Esophagus (tissue), 2 donors: Measurements from ENCODE around the gene CLC. TPM values are rescaled to one million over a fixed set of nuclear protein-coding genes. Genes with fewer than 3 reads are reported as not detected.
"Not testable (repeated sequence)": the region's sequence is repeated elsewhere in the genome, so short reads cannot be mapped to it uniquely, and the experiment has no call there.

Experiments used
- H3K27ac ChIP-seq, 2 donors: one replicate each; pipeline ENCODE4 v1.5.1; 2013; ENCODE audit warnings: low read depth in 2 of 2, mild to moderate bottlenecking in 2 of 2, inconsistent platforms in 1 of 2, low read length in 1 of 2, moderate library complexity in 1 of 2
- H3K27me3 ChIP-seq, 2 donors: one replicate each; pipeline ENCODE4 v1.6.1; 2013; ENCODE audit warnings: low read length in 2 of 2, control low read depth in 1 of 2, mild to moderate bottlenecking in 1 of 2; ENCODE audit not compliant: insufficient read depth in 2 of 2, control insufficient read depth in 1 of 2
- H3K36me3 ChIP-seq, 2 donors: one replicate each; pipeline ENCODE4 v1.6.1; 2013; ENCODE audit warnings: low read length in 1 of 2; ENCODE audit not compliant: control insufficient read depth in 2 of 2, insufficient read depth in 2 of 2
- H3K4me1 ChIP-seq, 2 donors: one replicate each; pipeline ENCODE4 v1.6.1; 2013; ENCODE audit warnings: low read length in 1 of 2; ENCODE audit not compliant: control insufficient read depth in 2 of 2, insufficient read depth in 2 of 2
- H3K4me3 ChIP-seq, 2 donors: one replicate each; pipeline ENCODE4 v1.5.1; 2013; ENCODE audit warnings: low read length in 2 of 2, mild to moderate bottlenecking in 2 of 2, low read depth in 1 of 2, moderate library complexity in 1 of 2
- H3K9me3 ChIP-seq, 2 donors: one replicate each; pipeline ENCODE4 v1.6.1; 2013; ENCODE audit warnings: mild to moderate bottlenecking in 2 of 2, low read depth in 1 of 2, low read length in 1 of 2, moderate library complexity in 1 of 2; ENCODE audit not compliant: control insufficient read depth in 2 of 2, insufficient read depth in 1 of 2
- WGBS, 2 donors: extraction: QIAGEN DNeasy Blood & Tissue Kit; methylation state at CpG; one replicate each; pipeline ENCODE4 v1.1.7; 2013; 5-methylcytosine and 5-hydroxymethylcytosine counted together
- polyA plus RNA-seq, 2 donors: library from polyadenylated mRNA; stranded (reverse); fragments of 200-250 nt; gene quantifications; one replicate each; pipeline ENCODE4 v1.2.3, GENCODE V29; 2013
- donor health status: healthy with polysubstance abuse.
- donor health status: Bipolar disorder and iron deficiency.

CLC gene
- polyA plus RNA-seq, 2 donors, result not detected

- Histone ChIP-seq H3K36me3 (no peaks in the 10 kb centered on the region), H3K4me1 (no peaks in the 10 kb centered on the region), H3K4me3 (no peak overlapping the region), H3K27me3 (no peaks in the 10 kb centered on the region), H3K9me3 (no peaks in the 10 kb centered on the region), H3K27ac (no peak overlapping the region)
- 34 to 60% methylated on average over 3 of the region's 3 CpGs for WGBS, 2 donors
Observed at GRCh38 chr19:39735688-39736087, 2.1 kb downstream of the CLC start.

DNA sequence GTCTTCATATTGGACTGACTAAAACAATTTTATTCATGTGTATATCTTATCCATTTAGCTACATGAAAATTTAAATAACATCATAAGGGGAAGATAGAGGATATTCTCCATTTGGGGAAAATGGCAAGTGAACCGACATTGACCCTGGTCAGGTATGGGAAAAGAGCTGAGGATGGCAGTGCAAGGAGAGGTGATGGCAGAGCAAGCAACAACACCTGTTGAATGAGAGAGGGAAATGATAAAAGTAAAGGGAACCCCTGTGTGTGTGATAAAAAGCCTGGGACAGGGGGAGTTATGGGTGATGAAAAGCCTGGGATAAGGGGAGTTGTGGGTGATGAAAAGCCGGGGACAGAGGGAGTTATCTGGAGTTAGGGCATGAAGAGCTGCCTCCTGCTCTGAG, 4.0 kb downstream of the CLC start:
- H3K27ac ChIP-seq, result no peak overlapping the region
- H3K27me3 ChIP-seq, result no peaks in the 10 kb centered on the region
- WGBS, 2 donors, result 82% methylated on average over 2 of the region's 2 CpGs
- H3K36me3 ChIP-seq, result no peaks in the 10 kb centered on the region
- no peak overlapping the region for H3K4me3 ChIP-seq
- H3K9me3 ChIP-seq, result no peaks in the 10 kb centered on the region
- H3K4me1 ChIP-seq, result no peaks in the 10 kb centered on the region

DNA sequence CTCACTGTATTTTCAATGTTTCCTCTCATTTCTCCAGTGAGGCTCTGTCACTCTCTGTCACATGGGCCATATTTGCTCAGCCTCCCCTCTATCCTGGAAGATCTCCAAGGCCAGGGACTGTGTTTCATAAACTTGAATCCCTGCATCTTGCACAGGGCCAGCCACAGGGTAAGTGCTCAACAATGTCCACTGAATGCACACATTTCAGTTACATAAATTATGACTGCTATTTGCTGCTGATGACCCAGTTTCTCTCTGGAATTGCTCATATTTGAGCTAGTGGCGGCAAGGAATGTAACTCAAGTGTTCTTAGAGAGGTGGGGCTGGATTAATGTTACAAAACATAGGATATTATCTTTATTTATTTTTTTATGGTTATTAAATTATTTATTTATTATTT, 6.1 kb downstream of the CLC start:
- Histone ChIP-seq H3K27me3 (no peaks in the 10 kb centered on the region), H3K36me3 (no peaks in the 10 kb centered on the region), H3K4me3 (no peak overlapping the region), H3K4me1 (no peaks in the 10 kb centered on the region), H3K9me3 (no peaks in the 10 kb centered on the region), H3K27ac (no peak overlapping the region)
- WGBS, 2 donors, result 75 to 89% methylated on average over 1 of the region's 1 CpG

DNA sequence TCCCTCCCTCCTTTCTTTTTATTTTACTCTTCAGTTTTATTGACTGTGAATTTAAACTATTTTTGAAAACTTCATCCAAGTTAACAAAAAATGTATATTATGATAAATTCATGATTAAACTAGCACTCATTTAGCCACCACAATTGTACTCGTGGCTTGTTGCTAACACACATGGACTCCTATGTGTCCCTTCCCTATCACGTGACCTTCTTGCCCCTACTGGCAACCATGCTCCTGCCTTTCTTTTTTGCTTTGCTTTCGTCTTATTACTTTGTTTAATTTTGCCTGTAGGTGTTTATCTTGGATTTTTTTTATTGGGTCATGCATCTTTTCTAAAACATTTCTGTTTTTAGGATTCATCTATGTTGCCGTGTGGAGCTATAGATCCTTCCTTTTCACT, 8.2 kb downstream of the CLC start:
- Histone ChIP-seq H3K4me1 (no peaks in the 10 kb centered on the region), H3K27ac (no peak overlapping the region), H3K27me3 (no peaks in the 10 kb centered on the region), H3K4me3 (no peak overlapping the region), H3K36me3 (no peaks in the 10 kb centered on the region), H3K9me3 (no peaks in the 10 kb centered on the region)
- WGBS, 2 donors, result 38 to 57% methylated on average over 4 of the region's 4 CpGs

- no peaks in the 10 kb centered on the region for H3K36me3 ChIP-seq
- H3K9me3 ChIP-seq, result no peaks in the 10 kb centered on the region
- H3K4me3 ChIP-seq, result no peak overlapping the region
- H3K27ac ChIP-seq, result no peak overlapping the region
- 82 to 87% methylated on average over 6 of the region's 6 CpGs for WGBS, 2 donors
- no peaks in the 10 kb centered on the region for H3K4me1 ChIP-seq
- no peaks in the 10 kb centered on the region for H3K27me3 ChIP-seq
Observed at GRCh38 chr19:39728040-39728439, 9.8 kb downstream of the CLC start.

- no peaks in the 10 kb centered on the region for H3K4me1 ChIP-seq
- no peaks in the 10 kb centered on the region for H3K9me3 ChIP-seq
- 70 to 77% methylated on average over 10 of the region's 10 CpGs for WGBS, 2 donors
- no peak overlapping the region for H3K4me3 ChIP-seq
- H3K36me3 ChIP-seq, result no peaks in the 10 kb centered on the region
- H3K27ac ChIP-seq, result no peak overlapping the region
- no peaks in the 10 kb centered on the region for H3K27me3 ChIP-seq
Observed at GRCh38 chr19:39727070-39727800, 10.6 kb downstream of the CLC start.

GRCh38 chr19:39725995-39726394, 11.8 kb downstream of the CLC start:
- no peaks in the 10 kb centered on the region for H3K4me1 ChIP-seq
- no peak overlapping the region for H3K27ac ChIP-seq
- no peak overlapping the region for H3K4me3 ChIP-seq
- no peaks in the 10 kb centered on the region for H3K36me3 ChIP-seq
- no peaks in the 10 kb centered on the region for H3K27me3 ChIP-seq
- H3K9me3 ChIP-seq, result no peaks in the 10 kb centered on the region

DNA sequence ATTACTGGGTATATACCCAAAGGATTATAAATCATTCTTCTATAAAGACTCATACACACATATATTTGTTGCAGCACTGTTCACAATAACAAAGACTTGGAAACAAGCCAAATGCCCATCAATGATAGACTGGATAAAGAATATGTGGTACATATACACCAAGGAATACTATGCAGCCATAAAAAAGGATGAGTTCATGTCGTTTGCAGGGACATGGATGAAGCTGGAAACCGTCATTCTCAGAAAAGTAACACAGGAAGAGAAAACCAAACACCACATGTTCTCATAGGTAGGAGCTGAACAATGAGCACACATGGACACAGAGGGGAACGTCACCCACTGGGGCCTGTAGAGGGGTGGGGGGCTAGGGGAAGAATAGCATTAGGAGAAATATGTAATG, 17.7 kb downstream of the CLC start:
- not testable (repeated sequence) for H3K4me1 ChIP-seq, H3K9me3 ChIP-seq, H3K36me3 ChIP-seq, H3K4me3 ChIP-seq, H3K27me3 ChIP-seq, H3K27ac ChIP-seq
- WGBS, 2 donors, result 71 to 72% methylated on average over 3 of the region's 3 CpGs

DNA sequence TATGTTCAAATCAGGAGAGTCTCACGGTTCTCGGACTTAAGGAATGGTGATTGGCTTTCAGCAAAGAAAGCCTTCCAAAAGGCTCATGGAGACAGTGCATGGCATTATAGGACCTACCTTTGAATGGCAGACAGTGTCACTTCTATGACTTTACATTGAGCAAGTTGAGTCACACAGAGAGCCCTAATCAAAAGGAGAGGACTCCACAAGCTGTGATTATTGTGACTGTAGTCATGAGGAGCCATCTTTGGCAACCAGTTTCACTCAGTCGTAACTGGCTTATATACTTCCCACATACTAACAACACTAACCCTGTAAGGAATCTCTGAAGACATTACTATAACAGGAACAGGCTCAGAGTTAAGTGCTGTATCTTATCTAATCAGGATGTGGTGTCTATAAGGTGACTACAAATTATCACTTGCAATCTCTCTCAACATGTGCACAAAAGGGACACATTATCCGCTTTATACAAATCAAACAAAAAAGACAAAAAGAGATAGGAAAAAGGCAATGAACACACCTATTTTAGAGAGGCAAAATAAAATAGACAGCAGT, 27.4 kb downstream of the CLC start:
- Histone ChIP-seq H3K4me1 (no peaks in the 10 kb centered on the region), H3K4me3 (no peak overlapping the region), H3K36me3 (no peaks in the 10 kb centered on the region), H3K9me3 (no peaks in the 10 kb centered on the region), H3K27me3 (peaks cover 0 to 2% of the 10 kb centered on the region in 2 donors), H3K27ac (no peak overlapping the region)
- 86 to 90% methylated on average over 4 of the region's 4 CpGs for WGBS, 2 donors
